Measurements from ENCODE around the gene ARL4D. TPM values are rescaled to one million over a fixed set of nuclear protein-coding genes. Genes with fewer than 3 reads are reported as not detected.

ARL4D gene
- total and polyA plus RNA-seq, 11 donors, result 2.2 to 16.2 (median 4.2) TPM

DNA sequence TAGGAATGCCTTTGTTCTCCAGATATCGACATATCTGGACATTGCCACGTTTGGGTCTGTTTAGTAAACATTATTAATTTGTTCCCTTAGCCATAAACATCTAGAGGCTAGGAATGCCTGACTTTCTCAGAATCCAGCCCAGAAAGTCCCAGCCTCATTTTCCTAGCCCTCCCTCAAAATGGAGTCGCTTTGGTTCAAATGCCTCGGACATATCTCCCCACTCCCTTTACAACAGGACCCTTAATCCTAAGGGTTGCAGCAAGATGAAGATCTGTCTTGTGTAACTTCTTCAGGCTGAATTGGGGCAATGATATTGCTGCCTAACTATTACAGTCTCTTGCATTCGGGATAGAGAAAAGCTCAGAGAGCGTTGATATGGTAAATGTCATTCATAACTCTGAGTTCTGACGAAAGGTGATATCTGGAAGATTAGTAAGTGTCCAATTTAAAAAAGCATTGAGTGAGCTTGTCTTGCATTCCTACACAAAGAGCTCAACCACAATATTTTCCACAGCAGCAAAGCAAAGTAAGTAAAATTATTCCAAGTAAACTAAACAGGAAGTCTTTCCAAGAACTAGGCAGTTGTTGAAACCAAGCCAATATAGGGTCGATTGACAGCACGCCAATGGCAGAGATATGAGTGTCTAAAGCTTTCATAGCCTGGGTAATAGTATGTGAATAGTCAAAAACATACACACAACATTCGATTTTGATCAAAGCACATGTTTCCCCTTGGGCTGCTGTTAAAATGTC lies 46.0 kb upstream of the ARL4D start:
- peaks cover 0 to 30% (median 20%) of the 10 kb centered on the region in 12 donors for H3K9me3 ChIP-seq
- H3K27me3 ChIP-seq, result no peaks in the 10 kb centered on the region
- intact Hi-C loops (cut with DNase I), result no loop called here
- TF ChIP-seq POLR2A (IDR thresholded peaks at IDR 0.05), result no peak
- peaks cover 0 to 5% (median 0%) of the 10 kb centered on the region in 9 donors for H3K36me3 ChIP-seq
- peaks cover 0 to 18% (median 2%) of the 10 kb centered on the region in 12 donors for H3K4me1 ChIP-seq
- DNase-seq, result no peak
- no peak for ATAC-seq
- H3K4me3 ChIP-seq, result no peak overlapping the region
- H3K27ac ChIP-seq, result no peak overlapping the region
- WGBS, 4 donors, result 40 to 49% (median 45%) methylated on average over 10 of the region's 10 CpGs

- no peak overlapping the region for H3K27ac ChIP-seq
- peaks cover 0 to 18% (median 2%) of the 10 kb centered on the region in 12 donors for H3K4me1 ChIP-seq
- intact Hi-C loops (cut with DNase I), result no loop called here
- ATAC-seq (no peak), DNase-seq (no peak)
- H3K4me3 ChIP-seq, result no peak overlapping the region
- H3K36me3 ChIP-seq, result peaks cover 0 to 5% (median 0%) of the 10 kb centered on the region in 9 donors
- H3K27me3 ChIP-seq, result no peaks in the 10 kb centered on the region
- H3K9me3 ChIP-seq, result peaks cover 0 to 23% (median 14%) of the 10 kb centered on the region in 12 donors
- TF ChIP-seq, protein P1, sequence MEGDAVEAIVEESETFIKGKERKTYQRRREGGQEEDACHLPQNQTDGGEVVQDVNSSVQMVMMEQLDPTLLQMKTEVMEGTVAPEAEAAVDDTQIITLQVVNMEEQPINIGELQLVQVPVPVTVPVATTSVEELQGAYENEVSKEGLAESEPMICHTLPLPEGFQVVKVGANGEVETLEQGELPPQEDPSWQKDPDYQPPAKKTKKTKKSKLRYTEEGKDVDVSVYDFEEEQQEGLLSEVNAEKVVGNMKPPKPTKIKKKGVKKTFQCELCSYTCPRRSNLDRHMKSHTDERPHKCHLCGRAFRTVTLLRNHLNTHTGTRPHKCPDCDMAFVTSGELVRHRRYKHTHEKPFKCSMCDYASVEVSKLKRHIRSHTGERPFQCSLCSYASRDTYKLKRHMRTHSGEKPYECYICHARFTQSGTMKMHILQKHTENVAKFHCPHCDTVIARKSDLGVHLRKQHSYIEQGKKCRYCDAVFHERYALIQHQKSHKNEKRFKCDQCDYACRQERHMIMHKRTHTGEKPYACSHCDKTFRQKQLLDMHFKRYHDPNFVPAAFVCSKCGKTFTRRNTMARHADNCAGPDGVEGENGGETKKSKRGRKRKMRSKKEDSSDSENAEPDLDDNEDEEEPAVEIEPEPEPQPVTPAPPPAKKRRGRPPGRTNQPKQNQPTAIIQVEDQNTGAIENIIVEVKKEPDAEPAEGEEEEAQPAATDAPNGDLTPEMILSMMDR (IDR thresholded peaks at IDR 0.05), result no peak
- no peak for TF ChIP-seq POLR2A (IDR thresholded peaks at IDR 0.05)
- WGBS, 4 donors, result 33 to 53% (median 44%) methylated on average over 4 of the region's 4 CpGs
These were observed 45.4 kb upstream of the ARL4D start for GRCh38 chr17:43353393-43353792.

- intact Hi-C loops (cut with DNase I), result no loop called here
- ATAC-seq (no peak), DNase-seq (no peak)
- Histone ChIP-seq H3K4me3 (no peak overlapping the region), H3K27me3 (no peaks in the 10 kb centered on the region), H3K4me1 (peaks cover 0 to 19% (median 2%) of the 10 kb centered on the region in 12 donors), H3K36me3 (peaks cover 0 to 4% (median 0%) of the 10 kb centered on the region in 9 donors), H3K9me3 (peaks cover 0 to 13% (median 5%) of the 10 kb centered on the region in 12 donors), H3K27ac (no peak overlapping the region)
- 90 to 100% (median 96%) methylated on average over 2 of the region's 2 CpGs for WGBS, 4 donors
- no peak for TF ChIP-seq POLR2A (IDR thresholded peaks at IDR 0.05)
- TF ChIP-seq, protein P1 (IDR thresholded peaks at IDR 0.05), result no peak
These were observed 44.4 kb upstream of the ARL4D start for GRCh38 chr17:43354371-43354770.

- TF ChIP-seq, protein P1 (IDR thresholded peaks at IDR 0.05), result no peak
- TF ChIP-seq POLR2A (IDR thresholded peaks at IDR 0.05), result no peak
- H3K27me3 ChIP-seq, result no peaks in the 10 kb centered on the region
- H3K4me3 ChIP-seq, result no peak overlapping the region
- no peaks in the 10 kb centered on the region for H3K36me3 ChIP-seq
- DNase-seq, result no peak
- peaks cover 0 to 29% (median 10%) of the 10 kb centered on the region in 12 donors for H3K4me1 ChIP-seq
- H3K27ac ChIP-seq, result no peak overlapping the region
- H3K9me3 ChIP-seq, result no peaks in the 10 kb centered on the region
- ATAC-seq, result no peak
- intact Hi-C loops (cut with DNase I), result no loop called here
- WGBS, 4 donors, result 93 to 95% (median 94%) methylated on average over 5 of the region's 5 CpGs
These were observed 42.3 kb upstream of the ARL4D start for GRCh38 chr17:43356450-43356849.

Data from heart left ventricle (tissue), 16 donors.